Right atrium auricular region (tissue), 2 donors: Measurements from ENCODE around the gene PRKAA2. TPM values are rescaled to one million over a fixed set of nuclear protein-coding genes. Genes with fewer than 3 reads are reported as not detected.

ENCODE experiments used
- DNase-seq: peaks from one replicate; pipeline ENCODE4 v3.0.0-alpha.2; 2019; ENCODE audit warnings: low spot score
- H3K27ac ChIP-seq, 2 donors: fragments of 200-600 bp; sonication (generic); 1 replicate in 1 of 2; 2 replicates in 1 of 2; pipeline ENCODE4 v1.5.1; 2016 to 2019
- H3K27me3 ChIP-seq, 2 donors: fragments of 200-600 bp; sonication (generic); one replicate each; pipeline versions ENCODE4 v1.5.1 to v1.6.0; 2017 to 2019
- H3K36me3 ChIP-seq: fragments of 200-600 bp; sonication (generic); one replicate; pipeline ENCODE4 v1.5.1; 2016
- H3K4me1 ChIP-seq, 2 donors: fragments of 200-600 bp; sonication (generic); one replicate each; pipeline versions ENCODE4 v1.5.1 to v1.6.0; 2017 to 2019
- H3K4me3 ChIP-seq, 2 donors: fragments of 200-600 bp; sonication (generic); 1 replicate in 1 of 2; 2 replicates in 1 of 2; pipeline ENCODE4 v1.5.1; 2017 to 2019; ENCODE audit warnings: mild to moderate bottlenecking in 1 of 2, moderate library complexity in 1 of 2
- H3K9me3 ChIP-seq, 2 donors: fragments of 200-600 bp; sonication (generic); one replicate each; pipeline ENCODE4 v1.5.1; 2019
- total RNA-seq, 2 donors: library from RNA; depleted of rRNA; stranded (reverse); fragments of >200 nt; gene quantifications; one replicate each; pipeline ENCODE4 v1.1.0, GENCODE V29; 2016
- TF ChIP-seq, protein P1 (sequence below), 2 donors: fragments of 200-600 bp; sonication (generic); IDR thresholded peaks; one replicate each; pipeline ENCODE4 v1.5.1; 2019; ENCODE audit warnings: antibody characterized with exemption in 2 of 2

PRKAA2 gene
- total RNA-seq, 2 donors from 2014 or later, result 98.7 to 99.4 TPM

DNA sequence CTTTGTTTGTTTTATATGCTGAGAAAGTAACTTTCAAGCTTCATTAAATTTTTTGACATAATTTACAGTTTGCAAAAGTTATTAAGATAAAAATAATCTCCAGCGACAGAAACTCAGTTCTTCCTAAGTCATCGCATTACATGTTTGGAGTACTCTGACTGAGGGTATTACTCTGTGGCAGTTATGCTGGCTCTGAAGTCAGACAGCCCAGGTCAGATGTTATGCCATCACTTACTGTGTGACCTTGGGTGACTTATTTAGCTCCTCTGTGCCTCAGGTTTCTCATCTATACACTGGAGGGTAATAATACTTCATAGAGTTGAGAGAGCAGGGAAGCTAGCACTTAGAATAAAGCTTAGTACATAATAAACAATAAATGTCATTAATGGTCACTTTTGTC, 26.4 kb downstream of the PRKAA2 start:
- Histone ChIP-seq H3K4me3 (no peak overlapping the region), H3K27ac (no peak overlapping the region), H3K27me3 (no peaks in the 10 kb centered on the region), H3K36me3 (no peaks in the 10 kb centered on the region), H3K4me1 (peaks cover 0 to 9% of the 10 kb centered on the region in 2 donors), H3K9me3 (no peaks in the 10 kb centered on the region)
- TF ChIP-seq, protein P1, sequence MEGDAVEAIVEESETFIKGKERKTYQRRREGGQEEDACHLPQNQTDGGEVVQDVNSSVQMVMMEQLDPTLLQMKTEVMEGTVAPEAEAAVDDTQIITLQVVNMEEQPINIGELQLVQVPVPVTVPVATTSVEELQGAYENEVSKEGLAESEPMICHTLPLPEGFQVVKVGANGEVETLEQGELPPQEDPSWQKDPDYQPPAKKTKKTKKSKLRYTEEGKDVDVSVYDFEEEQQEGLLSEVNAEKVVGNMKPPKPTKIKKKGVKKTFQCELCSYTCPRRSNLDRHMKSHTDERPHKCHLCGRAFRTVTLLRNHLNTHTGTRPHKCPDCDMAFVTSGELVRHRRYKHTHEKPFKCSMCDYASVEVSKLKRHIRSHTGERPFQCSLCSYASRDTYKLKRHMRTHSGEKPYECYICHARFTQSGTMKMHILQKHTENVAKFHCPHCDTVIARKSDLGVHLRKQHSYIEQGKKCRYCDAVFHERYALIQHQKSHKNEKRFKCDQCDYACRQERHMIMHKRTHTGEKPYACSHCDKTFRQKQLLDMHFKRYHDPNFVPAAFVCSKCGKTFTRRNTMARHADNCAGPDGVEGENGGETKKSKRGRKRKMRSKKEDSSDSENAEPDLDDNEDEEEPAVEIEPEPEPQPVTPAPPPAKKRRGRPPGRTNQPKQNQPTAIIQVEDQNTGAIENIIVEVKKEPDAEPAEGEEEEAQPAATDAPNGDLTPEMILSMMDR (IDR thresholded peaks at IDR 0.05), result no peak
- DNase-seq, result no peak

DNA sequence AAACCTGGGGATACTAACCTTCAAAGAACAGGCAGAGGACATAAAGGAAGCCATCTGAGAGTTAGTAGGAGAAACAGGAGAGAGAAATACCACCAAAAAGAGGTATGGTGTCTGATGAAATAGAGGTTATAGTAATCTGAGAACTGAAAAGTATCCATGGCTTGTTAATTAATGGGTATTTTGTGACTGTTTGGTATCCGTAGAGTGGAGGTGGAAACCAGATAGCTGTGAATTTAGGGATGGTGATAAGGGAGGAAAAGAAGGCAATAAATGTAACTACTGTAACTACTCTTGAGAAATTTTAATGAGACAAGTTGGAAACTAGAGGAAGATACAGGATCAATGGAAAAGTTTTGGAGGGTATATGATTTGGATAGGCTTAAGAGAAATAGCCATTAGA, 27.5 kb downstream of the PRKAA2 start:
- peaks cover 0 to 9% of the 10 kb centered on the region in 2 donors for H3K4me1 ChIP-seq
- no peak overlapping the region for H3K27ac ChIP-seq
- no peaks in the 10 kb centered on the region for H3K36me3 ChIP-seq
- H3K4me3 ChIP-seq, result no peak overlapping the region
- no peaks in the 10 kb centered on the region for H3K27me3 ChIP-seq
- DNase-seq, result no peak
- no peaks in the 10 kb centered on the region for H3K9me3 ChIP-seq
- TF ChIP-seq, protein P1 (IDR thresholded peaks at IDR 0.05), result no peak

DNA sequence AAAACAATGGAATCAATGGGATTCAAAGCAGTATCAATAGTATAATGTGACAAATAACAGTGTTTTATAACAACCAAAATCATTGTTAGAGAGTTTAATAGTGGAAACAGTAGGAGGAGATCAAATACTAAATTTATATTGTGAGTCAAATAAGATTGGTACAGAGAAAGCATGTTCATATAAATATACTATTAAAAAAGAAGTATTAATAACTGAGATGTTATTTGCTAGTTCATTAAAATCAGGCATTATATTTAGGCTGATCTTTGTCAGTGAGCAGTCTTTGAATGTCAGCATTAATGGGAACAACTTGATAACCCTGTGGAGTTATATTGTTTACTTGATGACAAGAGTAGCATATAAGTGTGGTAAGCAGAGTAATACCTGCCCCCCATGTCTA, 30.6 kb downstream of the PRKAA2 start:
- no peak for DNase-seq
- Histone ChIP-seq H3K4me3 (no peak overlapping the region), H3K36me3 (no peaks in the 10 kb centered on the region), H3K9me3 (no peaks in the 10 kb centered on the region), H3K27me3 (no peaks in the 10 kb centered on the region), H3K27ac (peak overlapping the region in 1 of 2 donors; percentile 62), H3K4me1 (peaks cover 0 to 3% of the 10 kb centered on the region in 2 donors)
- TF ChIP-seq, protein P1 (IDR thresholded peaks at IDR 0.05), result no peak

DNA sequence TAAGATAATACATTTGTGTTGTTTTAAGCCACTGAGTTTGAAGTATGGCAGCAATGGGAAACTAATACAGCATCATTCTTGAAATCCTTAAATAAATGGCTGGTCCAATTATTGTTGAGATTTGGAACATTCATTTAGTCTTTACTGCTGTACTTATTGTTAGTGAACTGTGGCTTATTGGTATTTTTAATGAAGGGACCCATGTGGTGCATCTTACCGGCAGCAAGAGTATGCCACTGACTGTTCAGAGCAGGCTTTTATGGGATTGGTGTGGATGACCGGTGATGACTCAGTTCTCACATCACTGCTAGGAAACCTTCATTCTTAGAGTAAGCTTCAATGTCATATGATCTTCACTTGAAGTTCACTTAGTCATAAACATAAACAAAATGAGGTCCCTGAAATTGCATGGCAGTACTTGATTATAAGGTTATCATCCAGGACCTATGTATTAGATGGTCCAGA, 31.5 kb downstream of the PRKAA2 start:
- Histone ChIP-seq H3K27ac (peak overlapping the region in 1 of 2 donors; percentile 62), H3K4me1 (peaks cover 0 to 3% of the 10 kb centered on the region in 2 donors), H3K4me3 (no peak overlapping the region), H3K27me3 (no peaks in the 10 kb centered on the region), H3K36me3 (no peaks in the 10 kb centered on the region), H3K9me3 (no peaks in the 10 kb centered on the region)
- DNase-seq, result no peak
- TF ChIP-seq, protein P1 (IDR thresholded peaks at IDR 0.05), result no peak

DNA sequence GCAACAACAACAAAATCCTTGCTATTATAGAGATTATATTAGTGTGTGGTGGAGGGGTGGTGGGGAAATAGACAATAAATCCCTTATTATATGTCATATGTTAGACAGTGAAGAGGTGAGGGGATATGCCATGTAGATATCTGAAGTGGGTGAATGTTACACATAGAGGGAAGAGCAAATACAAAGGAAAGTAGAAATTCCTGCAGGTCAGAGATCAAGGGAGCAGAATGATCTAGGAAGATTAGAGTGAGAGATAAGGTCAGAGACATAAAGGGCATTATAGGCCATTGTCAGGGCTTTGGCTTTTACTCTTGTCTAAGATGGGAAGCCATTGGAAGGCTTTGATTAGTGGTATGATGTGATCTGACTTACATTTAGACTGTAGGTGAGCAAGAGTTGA, 38.5 kb downstream of the PRKAA2 start:
- Histone ChIP-seq H3K4me3 (no peak overlapping the region), H3K9me3 (no peaks in the 10 kb centered on the region), H3K36me3 (no peaks in the 10 kb centered on the region), H3K27ac (peak overlapping the region in 1 of 2 donors; percentile 59), H3K27me3 (no peaks in the 10 kb centered on the region), H3K4me1 (no peaks in the 10 kb centered on the region)
- TF ChIP-seq, protein P1 (IDR thresholded peaks at IDR 0.05), result no peak
- no peak for DNase-seq

DNA sequence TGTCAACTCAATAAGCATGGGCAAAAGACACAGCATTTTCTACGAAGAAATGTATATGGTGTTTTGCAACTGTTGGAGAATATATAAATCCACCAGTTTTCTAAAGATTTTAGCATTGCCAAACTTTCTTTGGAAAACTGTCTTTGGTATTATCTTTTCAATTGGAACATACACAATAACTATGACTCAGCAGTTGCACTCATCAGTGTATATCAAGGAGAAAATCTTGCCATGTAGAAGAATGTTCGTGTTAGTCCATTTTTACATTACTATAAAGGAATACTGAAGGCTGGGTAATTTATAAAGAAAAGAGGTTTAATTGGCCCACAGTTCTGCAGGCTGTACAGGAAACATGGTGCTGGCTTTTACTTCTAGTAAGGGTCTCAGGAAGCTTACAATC, 41.1 kb downstream of the PRKAA2 start:
- H3K27me3 ChIP-seq, result no peaks in the 10 kb centered on the region
- H3K27ac ChIP-seq, result peak overlapping the region in 1 of 2 donors; percentile 6
- H3K4me1 ChIP-seq, result no peaks in the 10 kb centered on the region
- H3K36me3 ChIP-seq, result no peaks in the 10 kb centered on the region
- no peak overlapping the region for H3K4me3 ChIP-seq
- no peaks in the 10 kb centered on the region for H3K9me3 ChIP-seq
- TF ChIP-seq, protein P1 (IDR thresholded peaks at IDR 0.05), result no peak
- no peak for DNase-seq
